Epithelial cell of esophagus (primary cell): ENCODE measurements around the gene MYCBP2.
"Not testable (repeated sequence)": the region's sequence is repeated elsewhere in the genome, so short reads cannot be mapped to it uniquely, and the experiment has no call there.

Experiments used
- DNase-seq: peaks from one replicate; pipeline ENCODE4 v3.0.0; 2010; ENCODE audit warnings: low read depth
- H3K4me3 ChIP-seq: 2 replicates; pipeline ENCODE4 v1.5.1; 2011; ENCODE audit warnings: mild to moderate bottlenecking, low read length, control low read depth
- CTCF ChIP-seq: IDR thresholded peaks from 2 replicates; pipeline ENCODE4 v1.5.1; 2011; ENCODE audit warnings: low read depth, mild to moderate bottlenecking, low read length, control low read depth, inconsistent platforms; ENCODE audit not compliant: insufficient read depth; ENCODE audit errors: missing control alignments

Gene MYCBP2

GRCh38 chr13:77316430-77316829 lies 10.5 kb downstream of the MYCBP2 start:
- DNase-seq: no peak
- no peak overlapping the region for H3K4me3 ChIP-seq
- TF ChIP-seq CTCF: no peak

GRCh38 chr13:77315509-77315908 lies 11.4 kb downstream of the MYCBP2 start:
- not testable (repeated sequence) for H3K4me3 ChIP-seq, DNase-seq

GRCh38 chr13:77313923-77314322 lies 13.0 kb downstream of the MYCBP2 start:
- no peak overlapping the region for H3K4me3 ChIP-seq
- TF ChIP-seq CTCF: no peak
- DNase-seq: no peak

- no peak for TF ChIP-seq CTCF
- no peak overlapping the region for H3K4me3 ChIP-seq
- no peak for DNase-seq
Observed at GRCh38 chr13:77312311-77312710, 14.6 kb downstream of the MYCBP2 start.

GRCh38 chr13:77310579-77311279 lies 16.2 kb downstream of the MYCBP2 start:
- DNase-seq: no peak
- no peak overlapping the region for H3K4me3 ChIP-seq
- no peak for TF ChIP-seq CTCF

GRCh38 chr13:77310161-77310560 lies 16.7 kb downstream of the MYCBP2 start:
- TF ChIP-seq CTCF: no peak
- no peak overlapping the region for H3K4me3 ChIP-seq
- DNase-seq: no peak

- no peak for DNase-seq
- H3K4me3 ChIP-seq: no peak overlapping the region
- no peak for TF ChIP-seq CTCF
Observed at GRCh38 chr13:77309254-77309653, 17.6 kb downstream of the MYCBP2 start.
